GM18873 (cell line): Measurements from ENCODE around the gene TEDC2.

ENCODE experiments used
- ATAC-seq: cut with Tn5 transposase; IDR thresholded peaks from one replicate; pipeline ENCODE4 v1.9.1; 2021; ENCODE audit warnings: mild to moderate bottlenecking, moderate library complexity, moderate number of reproducible peaks; ENCODE audit not compliant: unreplicated experiment, low FRiP score

The TEDC2 gene

GRCh38 chr16:2490190-2491105 is 30.5 kb downstream of the TEDC2 start:
- no peak for ATAC-seq

- no peak for ATAC-seq
Observed at GRCh38 chr16:2492292-2492691, 32.4 kb downstream of the TEDC2 start.

GRCh38 chr16:2493605-2494004 is 33.7 kb downstream of the TEDC2 start:
- ATAC-seq, result no peak

GRCh38 chr16:2494616-2495015 is 34.7 kb downstream of the TEDC2 start:
- no peak for ATAC-seq

- ATAC-seq, result no peak
Observed at GRCh38 chr16:2495041-2495440, 35.1 kb downstream of the TEDC2 start.

- ATAC-seq, result no peak
Observed at GRCh38 chr16:2496223-2497115, 36.6 kb downstream of the TEDC2 start.

GRCh38 chr16:2497116-2497630 is 37.3 kb downstream of the TEDC2 start:
- no peak for ATAC-seq

GRCh38 chr16:2497695-2498484 is 38.0 kb downstream of the TEDC2 start:
- no peak for ATAC-seq

- ATAC-seq, result no peak
Observed at GRCh38 chr16:2498531-2499253, 38.8 kb downstream of the TEDC2 start.

- ATAC-seq, result no peak
Observed at GRCh38 chr16:2499454-2499853, 39.5 kb downstream of the TEDC2 start.

- no peak for ATAC-seq
Observed at GRCh38 chr16:2499890-2500429, 40.1 kb downstream of the TEDC2 start.

GRCh38 chr16:2500430-2500917 is 40.6 kb downstream of the TEDC2 start:
- no peak for ATAC-seq

- ATAC-seq, result no peak
Observed at GRCh38 chr16:2500918-2501750, 41.2 kb downstream of the TEDC2 start.

GRCh38 chr16:2501946-2502895 is 42.3 kb downstream of the TEDC2 start:
- no peak for ATAC-seq

- ATAC-seq, result no peak
Observed at GRCh38 chr16:2505695-2506094, 45.8 kb downstream of the TEDC2 start.

- peak; percentile 45 for ATAC-seq
Observed at GRCh38 chr16:2507052-2507659, 47.2 kb downstream of the TEDC2 start.

- ATAC-seq, result no peak
Observed at GRCh38 chr16:2507665-2508064, 47.8 kb downstream of the TEDC2 start.
